HG03457 (cell line): Measurements from ENCODE around the gene PTPRN2.
"Not testable (repeated sequence)": the region's sequence is repeated elsewhere in the genome, so short reads cannot be mapped to it uniquely, and the experiment has no call there.

Source experiments
- ATAC-seq: cut with Tn5 transposase; IDR thresholded peaks from one replicate; pipeline ENCODE4 v1.9.1; 2021; ENCODE audit warnings: moderate number of reproducible peaks; ENCODE audit not compliant: unreplicated experiment

The PTPRN2 gene

DNA sequence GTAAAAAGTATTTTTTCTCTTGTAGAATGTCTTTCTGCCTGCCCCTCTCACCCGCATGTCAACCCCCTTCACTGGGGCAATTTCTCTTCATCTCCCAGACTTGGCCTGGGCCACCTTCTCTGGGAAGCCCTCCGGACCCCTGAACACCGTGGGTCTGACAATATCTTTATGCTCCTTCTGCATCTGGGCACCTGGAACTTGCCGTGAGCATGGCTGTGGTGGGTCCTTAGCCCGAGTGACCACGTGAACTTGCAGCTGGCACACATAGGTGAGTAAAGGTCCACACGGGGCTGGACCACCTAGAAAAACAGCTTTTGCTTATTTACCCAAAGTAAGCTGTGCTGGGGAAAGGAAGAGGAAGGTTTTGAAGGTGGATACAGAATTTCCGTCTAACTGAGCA, 650.6 kb downstream of the PTPRN2 start:
- no peak for ATAC-seq

GRCh38 chr7:157935721-157936120, 651.9 kb downstream of the PTPRN2 start:
- not testable (repeated sequence) for ATAC-seq

DNA sequence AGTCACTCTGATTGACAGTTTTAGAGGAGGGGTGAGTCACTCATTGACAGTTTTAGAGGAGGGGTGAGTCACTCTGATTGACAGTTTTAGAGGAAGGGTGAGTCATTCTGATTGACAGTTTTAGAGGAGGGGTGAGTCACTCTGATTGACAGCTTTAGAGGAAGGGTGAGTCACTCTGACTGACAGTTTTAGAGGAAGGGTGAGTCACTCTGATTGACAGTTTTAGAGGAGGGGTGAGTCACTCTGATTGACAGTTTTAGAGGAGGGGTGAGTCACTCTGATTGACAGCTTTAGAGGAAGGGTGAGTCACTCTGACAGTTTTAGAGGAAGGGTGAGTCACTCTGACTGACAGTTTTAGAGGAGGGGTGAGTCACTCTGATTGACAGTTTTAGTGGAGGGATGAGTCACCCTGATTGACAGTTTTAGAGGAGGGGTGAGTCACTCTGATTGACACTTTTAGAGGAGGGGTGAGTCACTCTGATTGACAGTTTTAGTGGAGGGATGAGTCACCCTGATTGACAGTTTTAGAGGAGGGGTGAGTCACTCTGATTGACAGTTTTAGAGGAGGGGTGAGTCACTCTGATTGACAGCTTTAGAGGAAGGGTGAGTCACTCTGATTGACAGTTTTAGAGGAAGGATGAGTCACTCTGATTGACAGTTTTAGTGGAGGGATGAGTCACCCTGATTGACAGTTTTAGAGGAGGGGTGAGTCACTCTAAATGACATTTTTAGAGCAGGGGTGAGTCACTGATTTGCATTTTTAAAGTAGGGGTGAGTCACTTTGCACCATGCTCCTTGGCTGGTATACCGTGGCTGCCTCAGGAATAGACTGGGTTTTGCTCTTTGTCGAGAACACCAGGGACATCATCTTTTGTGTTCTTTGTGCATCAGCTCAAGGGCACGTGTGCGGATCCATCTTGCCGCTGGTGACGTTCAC, 654.1 kb downstream of the PTPRN2 start:
- ATAC-seq: not testable (repeated sequence)

GRCh38 chr7:157932498-157933218, 655.0 kb downstream of the PTPRN2 start:
- no peak for ATAC-seq

- ATAC-seq: no peak
Measured at GRCh38 chr7:157930926-157931466, 656.6 kb downstream of the PTPRN2 start.

- no peak for ATAC-seq
Measured at GRCh38 chr7:157930441-157930840, 657.2 kb downstream of the PTPRN2 start.

DNA sequence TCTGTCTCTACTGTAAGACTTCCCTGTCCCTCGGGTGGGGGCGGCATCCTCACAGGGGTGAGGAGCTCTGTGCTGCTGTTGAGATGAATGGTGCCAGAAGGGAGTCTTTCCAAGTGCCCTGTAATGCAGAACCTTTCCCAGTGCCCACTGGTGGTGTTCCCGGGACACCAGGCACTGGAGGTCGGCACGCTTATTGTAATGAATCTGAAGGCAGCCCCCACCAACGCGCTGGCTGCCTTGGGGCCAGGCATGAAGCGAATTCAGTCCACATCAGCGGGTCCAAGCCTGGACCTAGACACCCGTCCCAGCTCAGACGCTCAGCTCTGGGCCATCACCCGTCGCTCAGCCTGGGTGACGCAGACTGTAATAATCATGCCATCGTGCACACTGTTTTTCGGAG, 658.0 kb downstream of the PTPRN2 start:
- no peak for ATAC-seq

DNA sequence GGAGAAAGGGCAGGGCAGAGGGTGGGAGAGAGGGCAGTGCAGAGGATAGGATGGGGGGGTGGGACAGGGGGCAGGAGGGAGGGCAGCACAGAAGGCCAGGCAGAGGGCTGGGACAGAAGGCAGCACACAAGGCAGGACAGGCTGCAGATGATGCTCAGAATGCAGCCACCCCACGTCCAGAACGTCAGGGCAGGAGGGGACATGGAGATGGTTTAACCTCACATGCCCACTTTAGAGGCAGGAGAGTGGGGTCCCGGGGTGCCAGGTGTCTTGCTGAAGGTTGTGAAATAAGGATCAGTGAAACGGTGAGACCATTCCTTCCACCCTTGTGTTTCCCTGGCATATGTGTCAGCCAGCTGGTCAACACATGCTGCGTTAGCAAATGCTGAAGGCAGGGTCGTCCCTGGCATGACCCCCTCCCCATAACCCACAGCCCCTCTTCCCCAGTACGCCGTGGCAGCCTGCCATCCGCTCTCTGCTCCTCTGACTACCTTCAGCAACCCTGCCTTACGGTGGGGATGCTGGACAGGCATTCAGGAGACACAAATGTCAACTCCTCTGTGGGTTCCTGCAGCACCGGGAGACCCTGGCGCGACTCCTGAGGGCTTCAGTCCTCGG, 658.7 kb downstream of the PTPRN2 start:
- no peak for ATAC-seq

DNA sequence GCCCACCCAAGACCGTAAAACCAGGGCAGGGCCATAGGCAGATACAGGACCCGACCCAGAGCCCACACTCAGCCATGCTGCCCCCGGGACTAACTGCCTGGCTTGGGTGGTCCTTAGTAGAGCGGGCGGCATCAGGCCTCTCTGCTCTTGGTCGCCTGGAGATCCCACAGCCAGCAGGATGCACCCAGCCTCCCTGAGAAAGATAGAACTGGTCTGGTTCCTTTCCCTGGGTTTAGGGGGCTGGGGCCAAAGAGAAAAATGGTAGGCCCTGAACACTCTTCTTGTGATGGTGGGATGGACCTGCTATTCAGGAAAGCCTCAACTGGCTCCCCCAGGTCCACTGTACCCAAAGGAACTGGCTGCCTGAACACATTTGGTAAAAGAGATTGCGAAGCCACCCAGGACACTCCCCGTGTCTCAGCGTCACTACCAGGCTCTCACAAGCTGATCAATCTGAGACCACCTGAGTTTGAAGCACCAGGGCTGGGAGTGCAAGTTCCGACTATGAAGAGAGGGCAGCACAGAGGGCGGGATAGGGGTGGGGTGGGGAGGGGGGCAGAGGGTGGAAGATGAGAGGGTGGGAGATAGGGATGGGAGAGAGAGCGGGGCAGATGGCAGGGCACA, 659.3 kb downstream of the PTPRN2 start:
- no peak for ATAC-seq

- no peak for ATAC-seq
Measured at GRCh38 chr7:157927313-157927925, 660.2 kb downstream of the PTPRN2 start.

DNA sequence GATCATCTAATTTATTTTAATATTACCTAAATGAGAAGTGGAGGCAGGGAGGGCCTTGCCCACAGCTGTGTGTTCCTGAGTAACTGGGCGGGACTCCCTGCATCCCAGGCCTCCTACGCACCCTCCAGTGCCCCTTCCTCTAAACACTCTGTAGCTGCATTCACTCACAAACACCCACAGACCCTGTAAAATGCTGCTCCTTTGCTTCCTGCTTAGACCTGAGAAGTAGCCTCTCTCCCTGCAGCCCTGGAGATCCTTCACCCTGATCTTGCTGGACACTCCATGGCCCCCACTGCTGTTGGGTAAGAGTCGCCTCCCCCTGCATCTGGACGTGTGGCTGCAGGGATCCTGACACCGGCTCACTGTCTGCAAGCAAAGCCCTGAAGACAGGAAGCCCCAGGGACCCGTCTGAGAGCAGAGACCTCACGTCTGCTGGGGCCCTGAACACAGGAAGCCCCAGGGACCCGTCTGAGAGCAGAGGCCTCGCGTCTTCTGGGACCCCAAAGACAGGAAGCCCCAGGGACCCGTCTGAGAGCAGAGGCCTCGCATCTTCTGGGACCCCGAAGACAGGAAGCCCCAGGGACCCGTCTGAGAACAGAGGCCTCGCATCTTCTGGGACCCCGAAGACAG, 661.0 kb downstream of the PTPRN2 start:
- ATAC-seq: no peak

GRCh38 chr7:157926107-157926506, 661.5 kb downstream of the PTPRN2 start:
- no peak for ATAC-seq

DNA sequence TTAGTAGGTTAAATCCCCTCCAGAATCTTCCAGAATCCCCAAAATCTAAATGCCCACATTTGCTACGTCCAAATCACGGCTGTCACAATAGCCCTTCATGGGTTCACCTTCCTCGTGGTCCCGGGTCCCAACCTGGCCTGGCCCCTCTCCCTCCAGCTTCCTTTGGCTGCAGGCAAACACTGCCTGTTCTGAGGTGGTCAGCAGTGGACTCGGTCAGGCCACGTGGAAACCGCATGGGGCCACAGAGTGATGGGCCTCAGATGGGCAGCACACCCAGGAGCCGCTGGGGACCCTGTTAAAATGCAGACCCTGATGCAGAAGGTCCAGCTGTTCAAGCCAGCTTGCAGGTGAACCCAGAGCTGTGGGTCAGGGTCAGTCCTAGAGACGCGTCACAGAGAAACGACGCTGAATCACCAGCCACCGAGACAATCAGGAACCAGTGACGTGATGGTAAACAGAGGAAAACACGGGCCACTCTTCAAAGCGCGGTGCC, 662.2 kb downstream of the PTPRN2 start:
- no peak for ATAC-seq

GRCh38 chr7:157923903-157924630, 663.6 kb downstream of the PTPRN2 start:
- ATAC-seq: no peak

DNA sequence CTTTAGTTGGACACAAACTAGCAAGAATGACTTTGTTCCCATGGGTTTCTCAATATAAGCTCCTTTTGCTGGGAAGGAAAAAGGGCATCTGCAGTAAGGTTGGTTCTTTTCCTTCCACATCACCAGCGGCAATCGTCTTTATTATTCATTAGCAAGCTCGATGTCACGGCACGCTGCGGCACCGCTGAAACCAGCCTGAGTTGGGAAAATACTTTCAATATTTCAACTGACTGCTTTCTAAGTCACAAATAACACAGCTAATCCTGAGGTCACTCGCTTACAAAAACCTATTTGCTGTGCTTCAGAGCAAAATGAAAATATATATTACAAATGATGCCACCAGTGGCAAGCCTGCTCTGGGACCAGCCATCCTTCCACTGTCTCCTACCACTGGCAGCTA, 665.0 kb downstream of the PTPRN2 start:
- no peak for ATAC-seq

GRCh38 chr7:157918326-157919080, 669.1 kb downstream of the PTPRN2 start:
- no peak for ATAC-seq

DNA sequence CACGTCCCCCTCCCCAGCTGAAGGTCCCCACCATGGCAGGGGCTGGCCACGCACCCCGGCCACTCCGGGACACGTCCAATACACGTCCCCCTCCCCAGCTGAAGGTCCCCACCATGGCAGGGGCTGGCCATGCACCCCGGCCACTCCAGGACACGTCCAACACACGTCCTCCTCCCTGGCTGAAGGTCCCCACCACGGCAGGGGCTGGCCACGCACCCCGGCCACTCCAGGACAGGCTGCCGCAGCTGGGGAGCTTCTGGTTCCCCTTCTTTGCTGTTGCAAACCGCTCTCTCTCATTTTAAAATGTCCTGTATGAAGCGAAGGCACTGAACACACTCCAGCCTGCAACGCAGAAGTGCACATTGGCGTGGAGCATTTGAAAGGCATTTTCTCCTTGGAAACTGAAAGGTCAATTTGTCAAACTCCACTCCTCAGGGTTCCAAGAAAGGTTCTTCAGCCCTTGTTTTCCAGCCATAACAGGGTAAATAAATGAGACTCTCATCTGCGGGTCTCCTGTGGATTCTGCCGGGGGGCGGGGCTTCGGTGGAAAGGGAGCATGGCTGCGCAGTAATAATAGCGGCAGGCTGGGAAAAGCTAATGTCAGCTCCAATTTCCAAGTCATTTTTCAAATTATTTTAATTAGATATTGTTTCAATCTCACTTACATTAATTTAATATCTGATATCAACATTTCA, 670.5 kb downstream of the PTPRN2 start:
- no peak for ATAC-seq

DNA sequence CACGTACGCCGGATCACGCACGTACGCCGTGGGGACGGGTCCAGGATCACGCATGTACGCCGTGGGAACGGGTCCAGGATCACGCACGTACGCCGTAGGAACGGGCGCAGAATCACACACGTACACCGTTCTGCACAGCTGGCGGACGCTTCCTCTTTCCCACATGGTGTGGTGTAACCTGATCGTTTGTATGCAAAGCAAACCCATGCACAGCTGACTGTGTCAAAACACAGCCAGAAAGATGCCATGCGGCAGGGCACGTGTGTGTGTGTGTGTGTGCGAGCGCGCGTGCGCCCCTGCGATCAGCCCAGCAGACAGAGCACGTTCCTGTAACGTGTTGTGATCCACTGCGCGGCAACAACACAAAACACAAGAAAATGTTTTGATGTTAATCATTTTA, 677.2 kb downstream of the PTPRN2 start:
- no peak for ATAC-seq
